Loucy (cell line): ENCODE data around the gene CREB3L2.

Experiments used
- H2AFZ ChIP-seq: fragments of 200-600 bp; sonication (generic); 2 replicates; pipeline ENCODE4 v1.6.0; 2016; ENCODE audit warnings: antibody characterized with exemption, mild to moderate bottlenecking, low read length, moderate library complexity
- H3F3A ChIP-seq: fragments of 200-600 bp; 2 replicates; pipeline ENCODE4 v1.6.0; 2016; ENCODE audit warnings: antibody characterized with exemption, low read depth, mild to moderate bottlenecking
- H3K27me3 ChIP-seq: fragments of 200-600 bp; sonication (generic); 2 replicates; pipeline ENCODE4 v1.6.1; 2014; ENCODE audit warnings: low read length, mild to moderate bottlenecking; ENCODE audit not compliant: insufficient read depth, poor library complexity, severe bottlenecking
- H3K36me3 ChIP-seq: fragments of 200-600 bp; sonication (generic); 2 replicates; pipeline ENCODE4 v1.6.1; 2016; ENCODE audit warnings: low read length; ENCODE audit not compliant: insufficient read depth
- H3K4me1 ChIP-seq: fragments of 200-600 bp; sonication (generic); 2 replicates; pipeline ENCODE4 v1.5.1; 2014; ENCODE audit warnings: low read length, mild to moderate bottlenecking; ENCODE audit not compliant: insufficient read depth, poor library complexity, severe bottlenecking
- H3K4me2 ChIP-seq: fragments of 200-600 bp; sonication (generic); 2 replicates; pipeline ENCODE4 v1.6.0; 2014; ENCODE audit warnings: antibody characterized with exemption, low read length, low read depth, mild to moderate bottlenecking; ENCODE audit not compliant: poor library complexity, severe bottlenecking
- H3K4me3 ChIP-seq: fragments of 200-600 bp; sonication (generic); 2 replicates; pipeline ENCODE4 v1.5.1; 2014; ENCODE audit warnings: low read length, mild to moderate bottlenecking, mixed read lengths; ENCODE audit not compliant: poor library complexity, severe bottlenecking
- H3K79me2 ChIP-seq: fragments of 200-600 bp; sonication (generic); 2 replicates; pipeline ENCODE4 v1.6.1; 2014; ENCODE audit warnings: low read length; ENCODE audit not compliant: insufficient read depth
- H3K9ac ChIP-seq: fragments of 200-600 bp; sonication (generic); 2 replicates; pipeline ENCODE4 v1.6.0; 2014; ENCODE audit warnings: mild to moderate bottlenecking, low read depth, low read length, moderate library complexity; ENCODE audit not compliant: poor library complexity, severe bottlenecking
- H3K9me2 ChIP-seq: fragments of 200-600 bp; sonication (generic); replicated peaks from 2 replicates; pipeline ENCODE4 v1.6.1; 2016; ENCODE audit warnings: low read depth, low read length, mixed read lengths
- H3K9me3 ChIP-seq: fragments of 200-600 bp; sonication (generic); 2 replicates; pipeline ENCODE4 v1.6.1; 2014; ENCODE audit warnings: mild to moderate bottlenecking, antibody characterized with exemption, low read length, low read depth; ENCODE audit not compliant: insufficient read depth
- H4K20me1 ChIP-seq: fragments of 200-600 bp; sonication (generic); 2 replicates; pipeline ENCODE4 v1.6.0; 2014; ENCODE audit warnings: antibody characterized with exemption, low read length, mild to moderate bottlenecking; ENCODE audit not compliant: insufficient read depth, poor library complexity, severe bottlenecking
- EZH2phosphoT487 ChIP-seq: fragments of 200-600 bp; IDR thresholded peaks from 2 replicates; pipeline ENCODE4 v1.6.1; 2018; ENCODE audit warnings: antibody characterized with exemption, mild to moderate bottlenecking, moderate library complexity, borderline replicate concordance
- TF ChIP-seq, protein P1 (sequence below): fragments of 200-600 bp; sonication (generic); conservative IDR thresholded peaks from 2 replicates; pipeline ENCODE4 v1.5.1; 2014; ENCODE audit warnings: mild to moderate bottlenecking, antibody characterized with exemption, low read length

CREB3L2 gene

DNA sequence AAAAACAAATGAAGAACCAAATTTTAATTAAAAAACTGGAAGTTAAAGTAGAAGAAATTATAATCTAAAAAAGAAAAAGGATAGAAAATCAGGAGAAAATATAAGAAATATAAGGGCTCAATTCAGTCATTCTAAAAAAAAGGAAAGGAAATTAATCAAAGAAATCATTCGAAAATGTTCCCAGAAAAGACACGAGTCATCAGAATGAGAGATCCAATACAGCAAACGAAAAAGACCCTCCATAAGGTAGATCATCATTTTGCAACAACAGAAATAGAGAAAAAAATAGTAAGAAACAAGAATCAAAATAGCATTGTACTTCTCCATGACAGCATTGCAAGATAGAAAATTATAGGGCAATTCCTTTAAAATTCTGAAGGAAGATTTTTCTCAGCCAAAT is 132.6 kb downstream of the CREB3L2 start:
- no peaks in the 10 kb centered on the region for H3K4me1 ChIP-seq
- peaks cover 4% of the 10 kb centered on the region; the same call in 1 of the 2 replicates for H3K36me3 ChIP-seq
- H3F3A ChIP-seq, result no peaks in the 10 kb centered on the region

DNA sequence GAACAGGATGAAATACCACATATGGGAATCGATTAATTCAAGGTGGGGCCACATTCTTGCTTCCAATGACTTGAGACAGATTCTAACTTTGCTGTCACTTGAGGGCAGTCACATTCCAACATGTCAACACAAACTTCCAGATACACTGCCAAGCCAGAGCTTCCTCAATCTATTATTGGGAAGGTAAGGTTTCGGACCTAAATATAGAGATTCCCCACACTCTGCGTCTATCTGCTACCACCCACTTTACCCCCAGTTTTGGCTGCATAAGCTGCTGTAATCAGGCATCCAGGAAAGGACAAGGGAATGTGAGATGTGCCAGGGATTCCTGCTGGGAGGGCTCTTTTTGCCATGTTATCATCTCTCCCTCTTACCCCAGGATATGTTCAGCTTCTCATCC is 134.6 kb downstream of the CREB3L2 start:
- Histone ChIP-seq H3K4me3 (no peak overlapping the region), H3K36me3 (0 out of 2 replicates have a peak, but pooled peaks cover 3% of the 10 kb centered on the region), H3K4me1 (no peaks in the 10 kb centered on the region), H3K4me2 (no peak overlapping the region), H3F3A (no peaks in the 10 kb centered on the region), H3K9me3 (0 out of 2 replicates have a peak, but pooled peaks cover 4% of the 10 kb centered on the region), H3K9ac (no peak overlapping the region), H3K9me2 (no peaks in the 10 kb centered on the region), H2AFZ (no peak overlapping the region), H3K27me3 (no peaks in the 10 kb centered on the region), H4K20me1 (no peaks in the 10 kb centered on the region), H3K79me2 (no peaks in the 10 kb centered on the region)
- TF ChIP-seq EZH2phosphoT487, result no peak
- TF ChIP-seq, protein P1, sequence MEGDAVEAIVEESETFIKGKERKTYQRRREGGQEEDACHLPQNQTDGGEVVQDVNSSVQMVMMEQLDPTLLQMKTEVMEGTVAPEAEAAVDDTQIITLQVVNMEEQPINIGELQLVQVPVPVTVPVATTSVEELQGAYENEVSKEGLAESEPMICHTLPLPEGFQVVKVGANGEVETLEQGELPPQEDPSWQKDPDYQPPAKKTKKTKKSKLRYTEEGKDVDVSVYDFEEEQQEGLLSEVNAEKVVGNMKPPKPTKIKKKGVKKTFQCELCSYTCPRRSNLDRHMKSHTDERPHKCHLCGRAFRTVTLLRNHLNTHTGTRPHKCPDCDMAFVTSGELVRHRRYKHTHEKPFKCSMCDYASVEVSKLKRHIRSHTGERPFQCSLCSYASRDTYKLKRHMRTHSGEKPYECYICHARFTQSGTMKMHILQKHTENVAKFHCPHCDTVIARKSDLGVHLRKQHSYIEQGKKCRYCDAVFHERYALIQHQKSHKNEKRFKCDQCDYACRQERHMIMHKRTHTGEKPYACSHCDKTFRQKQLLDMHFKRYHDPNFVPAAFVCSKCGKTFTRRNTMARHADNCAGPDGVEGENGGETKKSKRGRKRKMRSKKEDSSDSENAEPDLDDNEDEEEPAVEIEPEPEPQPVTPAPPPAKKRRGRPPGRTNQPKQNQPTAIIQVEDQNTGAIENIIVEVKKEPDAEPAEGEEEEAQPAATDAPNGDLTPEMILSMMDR, result no peak

More for the DNA sequence above, 132.6 kb downstream of the CREB3L2 start:
- Histone ChIP-seq H3K79me2 (no peaks in the 10 kb centered on the region), H4K20me1 (no peaks in the 10 kb centered on the region), H3K4me2 (no peak overlapping the region), H2AFZ (no peak overlapping the region), H3K9ac (no peak overlapping the region), H3K4me3 (no peak overlapping the region), H3K27me3 (no peaks in the 10 kb centered on the region), H3K9me3 (0 out of 2 replicates have a peak, but pooled peaks cover 4% of the 10 kb centered on the region), H3K9me2 (no peaks in the 10 kb centered on the region)
- TF ChIP-seq, protein P1, result no peak
- TF ChIP-seq EZH2phosphoT487, result no peak

DNA sequence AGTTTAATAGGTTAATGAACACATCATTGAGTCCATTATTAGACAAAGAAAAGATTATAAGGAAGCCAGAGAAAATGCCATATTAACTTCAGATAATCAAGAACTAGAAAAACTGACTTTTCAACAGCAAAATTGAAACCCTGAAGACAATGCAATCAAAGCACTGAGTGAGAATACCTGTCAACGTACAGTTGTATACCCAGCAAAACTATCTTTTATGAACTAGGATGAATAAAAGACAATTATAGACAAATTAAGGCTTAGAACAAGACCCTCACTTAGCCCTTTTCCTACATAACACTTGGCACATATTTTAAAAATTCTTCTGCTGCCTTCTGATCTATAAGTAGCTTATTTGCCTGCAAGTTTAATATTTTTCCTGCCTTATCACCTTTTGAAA is 136.1 kb downstream of the CREB3L2 start:
- no peaks in the 10 kb centered on the region for H3K27me3 ChIP-seq

DNA sequence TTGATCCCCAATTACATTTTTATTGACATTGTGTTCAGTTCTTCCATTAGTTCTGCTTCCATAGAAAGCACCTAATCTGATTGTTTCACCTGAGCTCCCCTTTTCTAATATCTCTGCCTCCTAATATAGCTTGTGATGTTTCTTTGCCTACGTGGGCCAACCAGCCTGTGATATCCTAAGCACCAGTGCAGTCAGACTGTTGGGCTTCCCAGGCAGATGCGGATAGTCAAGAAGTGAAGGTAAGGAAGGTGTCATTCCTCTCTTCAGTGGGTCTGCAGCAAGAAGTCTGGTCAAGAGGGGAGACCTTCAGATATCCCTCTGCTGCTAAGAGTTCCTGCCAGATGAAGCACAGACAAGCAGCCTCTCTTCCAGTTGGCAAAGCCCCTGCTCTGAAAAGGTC is 138.9 kb downstream of the CREB3L2 start:
- Histone ChIP-seq H3K9me2 (no peaks in the 10 kb centered on the region), H3K36me3 (0 out of 2 replicates have a peak, but pooled peaks cover 3% of the 10 kb centered on the region), H4K20me1 (no peaks in the 10 kb centered on the region), H3K4me2 (no peak overlapping the region), H3K9me3 (0 out of 2 replicates have a peak, but pooled peaks cover 4% of the 10 kb centered on the region), H3F3A (no peaks in the 10 kb centered on the region), H3K4me1 (no peaks in the 10 kb centered on the region), H3K79me2 (no peaks in the 10 kb centered on the region), H3K27me3 (no peaks in the 10 kb centered on the region), H2AFZ (no peak overlapping the region), H3K4me3 (no peak overlapping the region), H3K9ac (no peak overlapping the region)
- TF ChIP-seq, protein P1, result no peak
- no peak for TF ChIP-seq EZH2phosphoT487

More for the DNA sequence above, 136.1 kb downstream of the CREB3L2 start:
- Histone ChIP-seq H2AFZ (no peak overlapping the region), H3K9me2 (no peaks in the 10 kb centered on the region), H3K79me2 (no peaks in the 10 kb centered on the region), H3K4me1 (no peaks in the 10 kb centered on the region), H3K4me2 (no peak overlapping the region), H3K4me3 (no peak overlapping the region), H3K9ac (no peak overlapping the region), H3K9me3 (0 out of 2 replicates have a peak, but pooled peaks cover 4% of the 10 kb centered on the region), H4K20me1 (no peaks in the 10 kb centered on the region), H3K36me3 (0 out of 2 replicates have a peak, but pooled peaks cover 3% of the 10 kb centered on the region), H3F3A (no peaks in the 10 kb centered on the region)
- TF ChIP-seq EZH2phosphoT487, result no peak
